H9 (cell line): ENCODE measurements around the gene CRYAB. TPM values are rescaled to one million over a fixed set of nuclear protein-coding genes. Genes with fewer than 3 reads are reported as not detected.

ENCODE experiments used
- DNase-seq: peaks from one replicate; pipeline ENCODE4 v3.0.0-alpha.2; 2017
- H2AFZ ChIP-seq: one replicate; pipeline ENCODE4 v1.6.1; 2013; ENCODE audit warnings: mild to moderate bottlenecking, low read length, control low read depth, moderate library complexity
- H2AK5ac ChIP-seq: 2 replicates; pipeline ENCODE4 v1.6.1; 2013; ENCODE audit warnings: low read length, control low read depth, mixed read lengths; ENCODE audit not compliant: insufficient read length
- H2BK120ac ChIP-seq: one replicate; pipeline ENCODE4 v1.6.1; 2013; ENCODE audit warnings: low read depth, mild to moderate bottlenecking, low read length, control low read depth, inconsistent platforms; ENCODE audit not compliant: poor library complexity, severe bottlenecking
- H2BK12ac ChIP-seq: 2 replicates; pipeline ENCODE4 v1.6.1; 2013; ENCODE audit warnings: low read length, control low read depth, mixed read lengths, low read depth; ENCODE audit not compliant: insufficient read length
- H2BK15ac ChIP-seq: 2 replicates; pipeline ENCODE4 v1.6.1; 2013; ENCODE audit warnings: low read depth, low read length, control low read depth
- H2BK20ac ChIP-seq: one replicate; pipeline ENCODE4 v1.6.1; 2013; ENCODE audit warnings: low read depth, mild to moderate bottlenecking, low read length, control low read depth, inconsistent platforms; ENCODE audit not compliant: poor library complexity, severe bottlenecking
- H2BK5ac ChIP-seq: 2 replicates; pipeline ENCODE4 v1.6.1; 2013; ENCODE audit warnings: low read length, control low read depth, mixed read lengths; ENCODE audit not compliant: insufficient read length
- H3K14ac ChIP-seq: 2 replicates; pipeline ENCODE4 v1.6.1; 2013; ENCODE audit warnings: low read length, control low read depth; ENCODE audit not compliant: insufficient read depth
- H3K18ac ChIP-seq: 2 replicates; pipeline ENCODE4 v1.6.1; 2013; ENCODE audit warnings: low read depth, mild to moderate bottlenecking, mixed read lengths, low read length, control low read depth; ENCODE audit not compliant: insufficient read length
- H3K23ac ChIP-seq: 2 replicates; pipeline ENCODE4 v1.6.1; 2013; ENCODE audit warnings: low read length, control low read depth, mixed read lengths, low read depth; ENCODE audit not compliant: insufficient read length
- H3K23me2 ChIP-seq: 2 replicates; pipeline ENCODE4 v1.6.1; 2013; ENCODE audit warnings: low read depth, mild to moderate bottlenecking, mixed read lengths, low read length, control low read depth; ENCODE audit not compliant: insufficient read length, poor library complexity, severe bottlenecking
- H3K27ac ChIP-seq: 2 replicates; pipeline ENCODE4 v1.5.1; 2013; ENCODE audit warnings: low read length, control low read depth, mixed read lengths, low read depth; ENCODE audit not compliant: insufficient read length
- H3K27me3 ChIP-seq: 2 replicates; pipeline ENCODE4 v1.6.1; 2013; ENCODE audit warnings: low read length, control low read depth, inconsistent platforms; ENCODE audit not compliant: insufficient read depth
- H3K4ac ChIP-seq: 2 replicates; pipeline ENCODE4 v1.6.1; 2013; ENCODE audit warnings: low read depth, mild to moderate bottlenecking, control low read depth, inconsistent platforms, low read length, moderate library complexity
- H3K4me1 ChIP-seq: 2 replicates; pipeline ENCODE4 v1.6.1; 2013; ENCODE audit warnings: low read length, control low read depth, inconsistent platforms; ENCODE audit not compliant: insufficient read depth
- H3K4me2 ChIP-seq: 2 replicates; pipeline ENCODE4 v1.6.1; 2013; ENCODE audit warnings: low read length, control low read depth, mixed read lengths; ENCODE audit not compliant: insufficient read length, insufficient read depth
- H3K56ac ChIP-seq: 2 replicates; pipeline ENCODE4 v1.6.1; 2013; ENCODE audit warnings: low read depth, mild to moderate bottlenecking, mixed read lengths, low read length, control low read depth; ENCODE audit not compliant: insufficient read length
- H3K79me1 ChIP-seq: 2 replicates; pipeline ENCODE4 v1.6.1; 2013; ENCODE audit warnings: low read depth, mild to moderate bottlenecking, moderate library complexity, low read length, control low read depth, inconsistent platforms; ENCODE audit not compliant: insufficient read depth, poor library complexity, severe bottlenecking
- H3K79me2 ChIP-seq: 2 replicates; pipeline ENCODE4 v1.6.1; 2013; ENCODE audit warnings: low read length, control low read depth, inconsistent platforms; ENCODE audit not compliant: insufficient read depth
- H3K9ac ChIP-seq: 2 replicates; pipeline ENCODE4 v1.6.1; 2013; ENCODE audit warnings: low read length, control low read depth, mixed read lengths; ENCODE audit not compliant: insufficient read length; ENCODE audit errors: extremely low read depth
- H3K9me3 ChIP-seq: one replicate; pipeline ENCODE4 v1.6.1; 2013; ENCODE audit warnings: low read depth, low read length, inconsistent platforms; ENCODE audit not compliant: control insufficient read depth
- H3T11ph ChIP-seq: one replicate; pipeline ENCODE4 v1.6.1; 2013; ENCODE audit warnings: mild to moderate bottlenecking, low read length, control low read depth, inconsistent platforms
- H4K20me1 ChIP-seq: one replicate; pipeline ENCODE4 v1.6.1; 2013; ENCODE audit not compliant: control insufficient read depth, insufficient read length, insufficient read depth
- H4K5ac ChIP-seq: 2 replicates; pipeline ENCODE4 v1.6.1; 2013; ENCODE audit warnings: low read depth, mild to moderate bottlenecking, mixed read lengths, low read length, control low read depth; ENCODE audit not compliant: insufficient read length
- H4K8ac ChIP-seq: replicated peaks from 2 replicates; pipeline ENCODE4 v1.6.1; 2013; ENCODE audit warnings: low read length, control low read depth, mixed read lengths, low read depth; ENCODE audit not compliant: insufficient read length
- H4K91ac ChIP-seq: 2 replicates; pipeline ENCODE4 v1.6.1; 2013; ENCODE audit warnings: low read depth, mild to moderate bottlenecking, moderate library complexity, mixed read lengths, low read length, control low read depth; ENCODE audit not compliant: insufficient read length
- H3K27ac Mint-ChIP-seq, 3 experiments: 2 replicates in 2 of 3; 3 replicates in 1 of 3; pipeline ENCODE4 v1.8.0; 2020 to 2021; ENCODE audit warnings: mixed read lengths in 3 of 3, mild to moderate bottlenecking in 1 of 3, moderate library complexity in 1 of 3
- H3K27me3 Mint-ChIP-seq: 2 replicates; pipeline ENCODE4 v1.8.0; 2021; ENCODE audit warnings: low read depth, mild to moderate bottlenecking, moderate library complexity, mixed read lengths
- H3K36me3 Mint-ChIP-seq, 3 experiments: 2 replicates in 2 of 3; 3 replicates in 1 of 3; pipeline ENCODE4 v1.8.0; 2020 to 2021; ENCODE audit warnings: low read depth in 3 of 3, mixed read lengths in 3 of 3; ENCODE audit not compliant: insufficient read depth in 1 of 3
- H3K4me1 Mint-ChIP-seq, 2 experiments: 2 replicates each; pipeline ENCODE4 v1.8.0; 2020; ENCODE audit warnings: mixed read lengths in 2 of 2
- H3K4me3 Mint-ChIP-seq, 2 experiments: 2 replicates in 1 of 2; 3 replicates in 1 of 2; pipeline ENCODE4 v1.8.0; 2020 to 2021; ENCODE audit warnings: mild to moderate bottlenecking in 2 of 2, mixed read lengths in 2 of 2, moderate library complexity in 1 of 2
- H3K9me3 Mint-ChIP-seq, 2 experiments: 2 replicates in 1 of 2; 3 replicates in 1 of 2; pipeline ENCODE4 v1.8.0; 2020; ENCODE audit warnings: mild to moderate bottlenecking in 2 of 2, mixed read lengths in 2 of 2, moderate library complexity in 1 of 2
- WGBS: extraction: QIAGEN DNeasy Blood & Tissue Kit; methylation state at CpG from one replicate; pipeline ENCODE4 v1.1.7; 2013; ENCODE audit warnings: missing lambda C conversion rate, low lambda C conversion rate, mixed read lengths; ENCODE audit not compliant: insufficient read length; ENCODE audit errors: extremely low coverage; 5-methylcytosine and 5-hydroxymethylcytosine counted together
- total RNA-seq: library from RNA; stranded (reverse); gene quantifications from 2 replicates; pipeline ENCODE4 v1.2.1, GENCODE V29; 2021
- TF ChIP-seq, protein P1 (sequence below): fragments of 200-600 bp; sonication (generic); conservative IDR thresholded peaks from 3 replicates; pipeline ENCODE4 v1.8.0; 2021; ENCODE audit warnings: antibody characterized with exemption, mild to moderate bottlenecking

Gene CRYAB
- total RNA-seq, 1 experiment from 2014 or later = not detected

DNA sequence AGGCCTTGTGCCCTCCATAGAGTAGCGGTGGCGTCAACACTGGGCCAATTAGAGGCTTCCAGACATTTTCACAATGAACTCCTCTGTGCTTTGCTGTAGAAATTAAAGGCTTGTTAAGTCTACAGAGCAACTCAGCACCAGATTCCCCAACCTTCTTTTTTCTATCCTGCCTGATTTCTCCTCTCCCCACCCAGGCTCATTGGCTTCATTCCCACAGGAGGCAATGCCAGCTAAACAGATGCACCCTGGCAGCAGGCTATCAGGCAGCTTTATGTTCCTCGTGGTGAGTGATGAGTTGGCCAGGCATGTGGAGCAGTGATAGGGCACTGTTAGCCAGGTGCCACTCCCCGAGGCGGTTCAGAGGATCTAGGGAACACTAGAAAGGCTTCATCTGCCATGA lies 30.4 kb upstream of the CRYAB start:
- H3K9me3 Mint-ChIP-seq = no peaks in the 10 kb centered on the region
- H2BK120ac ChIP-seq = no peak overlapping the region
- no peak overlapping the region for H2AFZ ChIP-seq

More for the DNA sequence above, 30.4 kb upstream of the CRYAB start:
- no peak overlapping the region for H3K27ac Mint-ChIP-seq
- Histone ChIP-seq H2BK15ac (no peak overlapping the region), H4K5ac (no peak overlapping the region), H3T11ph (no peak overlapping the region), H3K23me2 (peaks cover 5% of the 10 kb centered on the region), H3K4me1 (peaks cover 5% of the 10 kb centered on the region; the same call in 1 of the 2 replicates), H3K79me1 (no peaks in the 10 kb centered on the region), H3K9ac (no peak overlapping the region), H2BK20ac (no peak overlapping the region), H3K18ac (no peak overlapping the region), H3K23ac (no peak overlapping the region), H3K27me3 (no peaks in the 10 kb centered on the region; the same call in 1 of the 2 replicates), H3K4me2 (no peak overlapping the region), H3K4ac (no peak overlapping the region), H3K9me3 (no peaks in the 10 kb centered on the region), H4K91ac (no peak overlapping the region), H3K79me2 (no peaks in the 10 kb centered on the region; the same call in 1 of the 2 replicates), H2AK5ac (no peak overlapping the region), H2BK5ac (no peak overlapping the region), H3K14ac (no peak overlapping the region), H4K20me1 (no peaks in the 10 kb centered on the region), H3K56ac (no peak overlapping the region), H3K27ac (no peak overlapping the region), H4K8ac (no peak overlapping the region), H2BK12ac (no peak overlapping the region)
- no peaks in the 10 kb centered on the region for H3K27me3 Mint-ChIP-seq
- DNase-seq = no peak
- H3K4me3 Mint-ChIP-seq = no peak overlapping the region
- no CpG with 5 or more reads among the region's 5 CpGs for WGBS
- H3K4me1 Mint-ChIP-seq = peaks cover 28 to 36% of the 10 kb centered on the region in 2 experiments
- TF ChIP-seq, protein P1, sequence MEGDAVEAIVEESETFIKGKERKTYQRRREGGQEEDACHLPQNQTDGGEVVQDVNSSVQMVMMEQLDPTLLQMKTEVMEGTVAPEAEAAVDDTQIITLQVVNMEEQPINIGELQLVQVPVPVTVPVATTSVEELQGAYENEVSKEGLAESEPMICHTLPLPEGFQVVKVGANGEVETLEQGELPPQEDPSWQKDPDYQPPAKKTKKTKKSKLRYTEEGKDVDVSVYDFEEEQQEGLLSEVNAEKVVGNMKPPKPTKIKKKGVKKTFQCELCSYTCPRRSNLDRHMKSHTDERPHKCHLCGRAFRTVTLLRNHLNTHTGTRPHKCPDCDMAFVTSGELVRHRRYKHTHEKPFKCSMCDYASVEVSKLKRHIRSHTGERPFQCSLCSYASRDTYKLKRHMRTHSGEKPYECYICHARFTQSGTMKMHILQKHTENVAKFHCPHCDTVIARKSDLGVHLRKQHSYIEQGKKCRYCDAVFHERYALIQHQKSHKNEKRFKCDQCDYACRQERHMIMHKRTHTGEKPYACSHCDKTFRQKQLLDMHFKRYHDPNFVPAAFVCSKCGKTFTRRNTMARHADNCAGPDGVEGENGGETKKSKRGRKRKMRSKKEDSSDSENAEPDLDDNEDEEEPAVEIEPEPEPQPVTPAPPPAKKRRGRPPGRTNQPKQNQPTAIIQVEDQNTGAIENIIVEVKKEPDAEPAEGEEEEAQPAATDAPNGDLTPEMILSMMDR = no peak
- no peaks in the 10 kb centered on the region for H3K36me3 Mint-ChIP-seq
